ENCODE data around the gene PPARGC1A. TPM values are rescaled to one million over a fixed set of nuclear protein-coding genes. Genes with fewer than 3 reads are reported as not detected.

Gene PPARGC1A
- total and polyA plus RNA-seq, 10 of the 15 experiments (the other 5 are each of a cell fraction or from before 2014, with no cell fraction given): 0.01 to 0.05 (median 0.04) TPM; not detected in 7

- no peak for TF ChIP-seq KAT2A (conservative IDR thresholded peaks at IDR 0.05; ENCODE audit: control insufficient read depth, low read depth, low read length)
- no peak for TF ChIP-seq STAT1 (conservative IDR thresholded peaks at IDR 0.05)
- TF ChIP-seq BRCA1 (IDR thresholded peaks at IDR 0.05; ENCODE audit: low read depth, low read length): no peak
- no peak for TF ChIP-seq BMI1 (IDR thresholded peaks at IDR 0.05; ENCODE audit: borderline replicate concordance)
- no peak for TF ChIP-seq CHD4 (IDR thresholded peaks at IDR 0.05)
- TF ChIP-seq, protein P1, sequence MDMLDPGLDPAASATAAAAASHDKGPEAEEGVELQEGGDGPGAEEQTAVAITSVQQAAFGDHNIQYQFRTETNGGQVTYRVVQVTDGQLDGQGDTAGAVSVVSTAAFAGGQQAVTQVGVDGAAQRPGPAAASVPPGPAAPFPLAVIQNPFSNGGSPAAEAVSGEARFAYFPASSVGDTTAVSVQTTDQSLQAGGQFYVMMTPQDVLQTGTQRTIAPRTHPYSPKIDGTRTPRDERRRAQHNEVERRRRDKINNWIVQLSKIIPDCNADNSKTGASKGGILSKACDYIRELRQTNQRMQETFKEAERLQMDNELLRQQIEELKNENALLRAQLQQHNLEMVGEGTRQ (IDR thresholded peaks at IDR 0.05; ENCODE audit: borderline replicate concordance, low read depth, low read length): no peak
These were observed 15.3 kb downstream of the PPARGC1A start (continued) for GRCh38 chr4:23874536-23874901.

DNA sequence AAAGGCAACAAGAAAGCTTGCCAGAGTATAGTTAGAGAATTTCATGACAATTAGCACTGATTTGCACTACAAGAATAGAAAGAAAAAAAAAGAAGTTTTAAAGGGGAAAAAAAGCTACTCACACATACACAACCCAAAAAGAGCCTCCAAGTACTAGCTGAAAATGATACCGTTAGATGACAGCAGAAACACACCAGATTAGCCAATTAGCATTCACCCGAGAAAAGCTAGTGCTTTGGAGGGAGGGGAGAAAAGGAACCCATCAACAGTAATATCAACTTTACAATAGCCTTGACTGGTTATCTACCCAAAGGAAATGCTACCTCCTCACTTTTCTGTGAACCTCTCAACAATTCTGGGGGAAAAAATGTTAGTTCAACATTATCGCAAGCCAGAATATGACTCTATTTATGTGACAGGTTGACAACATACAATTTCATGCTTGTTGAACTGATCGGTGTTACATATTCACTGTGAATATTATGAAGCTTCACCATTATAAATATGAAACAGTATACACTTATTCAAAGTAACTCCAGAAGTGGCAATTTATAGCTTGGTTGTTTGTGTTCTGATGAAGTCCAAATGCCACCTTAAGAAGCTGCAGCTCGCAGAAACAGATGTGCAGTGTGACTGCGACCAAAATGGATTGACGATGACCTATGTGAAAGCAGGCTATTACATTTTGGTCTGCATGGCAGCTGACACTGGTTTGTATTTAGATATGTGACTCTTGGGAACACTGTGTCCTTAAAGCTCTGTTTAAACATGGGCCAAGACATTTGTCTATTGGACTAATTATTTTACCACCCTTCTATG is 15.9 kb downstream of the PPARGC1A start:
- SMC1A ChIA-PET (ENCODE audit: uncharacterized antibody, unreplicated experiment): interaction anchor here (0.7 to 1.0 kb wide), 2 partner anchors 8 to 196 kb away, joined by 3 to 5 read pairs; no protein-coding TSS in a partner anchor
- no TSS peak for BruUV-seq (replicated peaks)
- no peaks in the 10 kb centered on the region for H3K79me2 ChIP-seq (ENCODE audit: control insufficient read depth, insufficient read depth, low read length)
- no peaks in the 10 kb centered on the region for H3K4me1 ChIP-seq (ENCODE audit: control insufficient read depth, insufficient read depth, low read length)
- H3K27ac ChIP-seq (ENCODE audit: control insufficient read depth, insufficient read depth): no peak overlapping the region
- H3K36me3 ChIP-seq (ENCODE audit: control insufficient read depth in 2 of 2, insufficient read depth in 2 of 2, low read length in 1 of 2): no peaks in the 10 kb centered on the region
- CTCF ChIA-PET: interaction anchor here (0.6 to 0.9 kb wide), 2 partner anchors 16 to 21 kb away, joined by 3 read pairs; partner anchors contain the start of gene PPARGC1A
- H3K4me3 ChIP-seq: no peak overlapping the region
- H3K9me3 ChIP-seq (replicated peaks; ENCODE audit: control insufficient read depth, insufficient read depth, low read length): no peaks in the 10 kb centered on the region
- RAD21 ChIA-PET (ENCODE audit: unreplicated experiment): no interaction called here
- H4K20me1 ChIP-seq (ENCODE audit: control insufficient read depth, insufficient read depth): no peaks in the 10 kb centered on the region
- intact Hi-C loops (cut with micrococcal nuclease; ENCODE audit: unreplicated experiment) (no loop called here), in situ Hi-C loops (cut with MboI) (no loop called here)
- H3K27me3 ChIP-seq (replicated peaks in 1 of 2; ENCODE audit: control insufficient read depth in 2 of 2, insufficient read depth in 2 of 2, low read length in 1 of 2): no peaks in the 10 kb centered on the region
- no peak overlapping the region for H3K4me2 ChIP-seq (ENCODE audit: control insufficient read depth, insufficient read depth)
- no peak for FAIRE-seq
- 50% methylated on average over 7 of the region's 7 CpGs for WGBS (ENCODE audit: insufficient coverage, insufficient replicate concordance, low lambda C conversion rate, missing lambda C conversion rate)
- H3K9ac ChIP-seq (ENCODE audit: control insufficient read depth, insufficient read depth, low read length): no peak overlapping the region
- no peak for ATAC-seq
- no peak for DNase-seq (ENCODE audit: low read depth, low spot score)
- no peak overlapping the region for H2AFZ ChIP-seq (ENCODE audit: control insufficient read depth, low read depth, low read length)
- POLR2A ChIA-PET: no interaction called here
- TF ChIP-seq SP1 (IDR thresholded peaks at IDR 0.05; ENCODE audit: low read depth, low read length) (no peak), ATF7 (IDR thresholded peaks at IDR 0.05; ENCODE audit: low read depth) (no peak), CEBPB (IDR thresholded peaks at IDR 0.05; ENCODE audit: borderline replicate concordance in 1 of 2, low read depth in 2 of 2, low read length in 2 of 2) (no peak), STAT3 (IDR thresholded peaks at IDR 0.05; ENCODE audit: low read depth, low read length) (no peak), SPI1 (IDR thresholded peaks at IDR 0.05; ENCODE audit: borderline replicate concordance, insufficient read depth, low read depth, low read length) (no peak), GATAD2B (conservative IDR thresholded peaks at IDR 0.05; ENCODE audit: low read depth) (no peak), CTCF (IDR thresholded peaks at IDR 0.05 in 2 of 3, conservative IDR thresholded peaks at IDR 0.05 in 1 of 3; ENCODE audit: control insufficient read depth in 2 of 3, extremely low read depth in 1 of 3, insufficient read depth in 1 of 3, low read depth in 3 of 3, low read length in 3 of 3) (no peak), KAT2A (conservative IDR thresholded peaks at IDR 0.05; ENCODE audit: control insufficient read depth, low read depth, low read length) (no peak), PAX8 (IDR thresholded peaks at IDR 0.05) (no peak), POLR2A (IDR thresholded peaks at IDR 0.05; ENCODE audit: low read depth, low read length) (no peak), STAT1 (conservative IDR thresholded peaks at IDR 0.05) (no peak), HDAC6 (IDR thresholded peaks at IDR 0.05; ENCODE audit: unreplicated experiment) (no peak)
- TF ChIP-seq, protein P2, sequence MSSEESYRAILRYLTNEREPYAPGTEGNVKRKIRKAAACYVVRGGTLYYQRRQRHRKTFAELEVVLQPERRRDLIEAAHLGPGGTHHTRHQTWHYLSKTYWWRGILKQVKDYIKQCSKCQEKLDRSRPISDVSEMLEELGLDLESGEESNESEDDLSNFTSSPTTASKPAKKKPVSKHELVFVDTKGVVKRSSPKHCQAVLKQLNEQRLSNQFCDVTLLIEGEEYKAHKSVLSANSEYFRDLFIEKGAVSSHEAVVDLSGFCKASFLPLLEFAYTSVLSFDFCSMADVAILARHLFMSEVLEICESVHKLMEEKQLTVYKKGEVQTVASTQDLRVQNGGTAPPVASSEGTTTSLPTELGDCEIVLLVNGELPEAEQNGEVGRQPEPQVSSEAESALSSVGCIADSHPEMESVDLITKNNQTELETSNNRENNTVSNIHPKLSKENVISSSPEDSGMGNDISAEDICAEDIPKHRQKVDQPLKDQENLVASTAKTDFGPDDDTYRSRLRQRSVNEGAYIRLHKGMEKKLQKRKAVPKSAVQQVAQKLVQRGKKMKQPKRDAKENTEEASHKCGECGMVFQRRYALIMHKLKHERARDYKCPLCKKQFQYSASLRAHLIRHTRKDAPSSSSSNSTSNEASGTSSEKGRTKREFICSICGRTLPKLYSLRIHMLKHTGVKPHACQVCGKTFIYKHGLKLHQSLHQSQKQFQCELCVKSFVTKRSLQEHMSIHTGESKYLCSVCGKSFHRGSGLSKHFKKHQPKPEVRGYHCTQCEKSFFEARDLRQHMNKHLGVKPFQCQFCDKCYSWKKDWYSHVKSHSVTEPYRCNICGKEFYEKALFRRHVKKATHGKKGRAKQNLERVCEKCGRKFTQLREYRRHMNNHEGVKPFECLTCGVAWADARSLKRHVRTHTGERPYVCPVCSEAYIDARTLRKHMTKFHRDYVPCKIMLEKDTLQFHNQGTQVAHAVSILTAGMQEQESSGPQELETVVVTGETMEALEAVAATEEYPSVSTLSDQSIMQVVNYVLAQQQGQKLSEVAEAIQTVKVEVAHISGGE (CRISPR knock-in tag; IDR thresholded peaks at IDR 0.05): no peak
